GM12878 (cell line): ENCODE measurements around the gene SPATA2. TPM values are rescaled to one million over a fixed set of nuclear protein-coding genes. Genes with fewer than 3 reads are reported as not detected.
A peak's percentile ranks its signal among the peaks of the same experiment; 100 is the strongest.

ENCODE experiments used
- ATAC-seq: fragments of 200-7000 bp; cut with Tn5 transposase; 3 replicates; pipeline ENCODE4 v1.9.1; 2020; ENCODE audit warnings: mild to moderate bottlenecking, moderate library complexity
- BruUV-seq: library from RNA; stranded (reverse); fragments of 400-500 nt; replicated peaks from 2 replicates; lab custom pipeline; 2021; lab: Mats Ljungman, UMichigan
- CTCF ChIA-PET: fragments of 300-600 bp; sonication (Branson Sonifier 250); formaldehyde crosslinking; extraction: SDS; loops from one replicate; lab custom pipeline; 2021; ENCODE audit warnings: inconsistent platforms; lab: Yijun Ruan, JAX
- POLR2A ChIA-PET: fragments of 350-600 bp; formaldehyde crosslinking; extraction: SDS; loops from one replicate; lab custom pipeline; 2021; ENCODE audit warnings: inconsistent platforms; lab: Charles Lee
- RAD21 ChIA-PET: fragments of 300-600 bp; sonication (Branson Sonifier 250); formaldehyde crosslinking; loops from one replicate; lab custom pipeline; 2023; ENCODE audit warnings: antibody characterized with exemption; ENCODE audit not compliant: unreplicated experiment; lab: Charles Lee
- SMC1A ChIA-PET: fragments of 300-600 bp; sonication (Branson Sonifier 250); formaldehyde crosslinking; loops from one replicate; lab custom pipeline; 2023; ENCODE audit not compliant: unreplicated experiment, uncharacterized antibody; lab: Charles Lee
- DNase-seq: peaks from one replicate; pipeline ENCODE4 v3.0.0-alpha.2; 2011; ENCODE audit warnings: low read depth, low spot score
- FAIRE-seq: peaks from 3 replicates; lab custom pipeline; 2011; peaks lifted over from hg19 to GRCh38; lab: Jason Lieb, UNC
- H2AFZ ChIP-seq: 2 replicates; pipeline ENCODE4 v1.6.0; 2011; ENCODE audit warnings: low read depth, low read length, control low read depth; ENCODE audit not compliant: control insufficient read depth
- H3K27ac ChIP-seq: 2 replicates; pipeline ENCODE4 v1.5.1; 2011; ENCODE audit warnings: control low read depth; ENCODE audit not compliant: control insufficient read depth, insufficient read depth
- H3K27me3 ChIP-seq, 2 experiments: replicated peaks in 1 of 2; 2 replicates each; pipeline versions ENCODE4 v1.6.0 to v1.6.1; 2011; ENCODE audit warnings: low read length in 1 of 2; ENCODE audit not compliant: control insufficient read depth in 2 of 2, insufficient read depth in 2 of 2
- H3K36me3 ChIP-seq, 2 experiments: 2 replicates each; pipeline ENCODE4 v1.5.1; 2011; ENCODE audit warnings: low read length in 1 of 2; ENCODE audit not compliant: control insufficient read depth in 2 of 2, insufficient read depth in 2 of 2
- H3K4me1 ChIP-seq: 2 replicates; pipeline ENCODE4 v1.6.1; 2011; ENCODE audit warnings: mild to moderate bottlenecking, low read length, moderate library complexity, mixed read lengths; ENCODE audit not compliant: control insufficient read depth, insufficient read depth
- H3K4me2 ChIP-seq: 2 replicates; pipeline ENCODE4 v1.6.0; 2011; ENCODE audit warnings: control low read depth; ENCODE audit not compliant: control insufficient read depth, insufficient read depth
- H3K4me3 ChIP-seq: fragments of 200-600 bp; sonication (generic); 2 replicates; pipeline ENCODE4 v1.5.1; 2016
- H3K79me2 ChIP-seq: 2 replicates; pipeline ENCODE4 v1.6.0; 2011; ENCODE audit warnings: low read length; ENCODE audit not compliant: control insufficient read depth, insufficient read depth
- H3K9ac ChIP-seq: 2 replicates; pipeline ENCODE4 v1.8.0; 2011; ENCODE audit warnings: low read length, control low read depth, mixed read lengths; ENCODE audit not compliant: control insufficient read depth, insufficient read depth
- H3K9me3 ChIP-seq: replicated peaks from 3 replicates; pipeline ENCODE4 v1.5.1; 2011; ENCODE audit warnings: mild to moderate bottlenecking, low read length; ENCODE audit not compliant: control insufficient read depth, insufficient read depth
- H4K20me1 ChIP-seq: 2 replicates; pipeline ENCODE4 v1.6.0; 2011; ENCODE audit not compliant: control insufficient read depth, insufficient read depth
- ASH2L ChIP-seq: fragments of 300-600, 200-600 bp; sonication (generic); IDR thresholded peaks from 2 replicates; pipeline ENCODE4 v1.6.1; 2017; ENCODE audit warnings: low read depth, mild to moderate bottlenecking, borderline replicate concordance
- CHD2 ChIP-seq: IDR thresholded peaks from 2 replicates; pipeline ENCODE4 v1.6.1; 2011; ENCODE audit warnings: low read depth, low read length, improper control_type of control experiment, borderline replicate concordance
- E4F1 ChIP-seq: fragments of 450-650 bp; IDR thresholded peaks from 2 replicates; pipeline ENCODE4 v1.6.1; 2018; ENCODE audit warnings: borderline replicate concordance, mild to moderate bottlenecking; ENCODE audit not compliant: partially characterized antibody
- MEF2B ChIP-seq: fragments of 450-650 bp; IDR thresholded peaks from 2 replicates; pipeline ENCODE4 v1.6.1; 2018; ENCODE audit warnings: mild to moderate bottlenecking, moderate library complexity; ENCODE audit not compliant: partially characterized antibody, poor library complexity, severe bottlenecking
- NR2C1 ChIP-seq: fragments of 450-650 bp; IDR thresholded peaks from 2 replicates; pipeline ENCODE4 v1.6.1; 2017; ENCODE audit warnings: antibody characterized with exemption, mild to moderate bottlenecking, moderate library complexity
- NRF1 ChIP-seq: conservative IDR thresholded peaks from 2 replicates; pipeline ENCODE4 v1.6.1; 2011; ENCODE audit warnings: mild to moderate bottlenecking, low read depth, low read length, improper control_type of control experiment
- RELA ChIP-seq: fragments of 450-650 bp; IDR thresholded peaks from 2 replicates; pipeline ENCODE4 v1.8.0; 2014; ENCODE audit warnings: borderline replicate concordance; ENCODE audit not compliant: partially characterized antibody
- WRNIP1 ChIP-seq: IDR thresholded peaks from 2 replicates; pipeline ENCODE4 v1.6.1; 2011; ENCODE audit warnings: low read depth, low read length, improper control_type of control experiment, borderline replicate concordance
- WGBS: methylation state at CpG from one replicate; pipeline ENCODE4 v1.1.6; 2016; ENCODE audit warnings: low lambda C conversion rate; ENCODE audit not compliant: insufficient replicate concordance, insufficient coverage; ENCODE audit errors: missing lambda C conversion rate; 5-methylcytosine and 5-hydroxymethylcytosine counted together
- in situ Hi-C: fragments of 300-500 bp; cut with MboI; formaldehyde crosslinking; loops from 9 replicates; pipeline ENCODE4 v1.14.3; 2018; ENCODE audit warnings: mixed read lengths
- intact Hi-C: fragments of 100-400 bp; cut with micrococcal nuclease; formaldehyde crosslinking; loops from one replicate; pipeline ENCODE4 v1.14.2; 2022; ENCODE audit not compliant: unreplicated experiment
- polyA plus RNA-seq, 11 experiments: library from polyadenylated mRNA; depleted of rRNA in 4 of 11; unstranded in 6 of 11; stranded (reverse) in 5 of 11; fragments of >200 nt; fragmentation: Nextera tagmentation in 4 of 11; fragmentation: Illumina TruSeq in 1 of 11; extraction: Ambion mirVana in 4 of 11; extraction: Trizol in 1 of 11; gene quantifications; 1 replicate in 1 of 11; 2 replicates in 10 of 11; pipeline versions ENCODE4 v1.2.1 to v1.2.3, GENCODE V29; 2011 to 2016; ENCODE audit warnings: inconsistent platforms in 2 of 11, missing spikeins in 2 of 11, low read depth in 1 of 11
- total RNA-seq, 4 experiments: library from RNA; depleted of rRNA in 3 of 4; stranded (reverse); fragments of >200 nt in 3 of 4; fragmentation: Illumina TruSeq in 1 of 4; extraction: Trizol in 1 of 4; gene quantifications; 2 replicates each; pipeline versions ENCODE4 v1.2.1 to v1.2.3, GENCODE V29; 2013 to 2021

The SPATA2 gene
- total and polyA plus RNA-seq, 10 of the 15 experiments (the other 5 are each of a cell fraction or from before 2014, with no cell fraction given) = 0.93 to 11.7 (median 5.6) TPM

GRCh38 chr20:49915118-49915379, 280 bp downstream of the SPATA2 start (continued):
- no peak for TF ChIP-seq E4F1
- no peak for TF ChIP-seq CHD2
- no peak for TF ChIP-seq NR2C1
- no peak for TF ChIP-seq MEF2B

- RAD21 ChIA-PET = interaction anchor here (0.8 to 2.1 kb wide), 6 partner anchors 21 to 373 kb away, joined by 3 to 12 read pairs (median 3); partner anchors contain the start of gene RNF114
- peak overlapping the region; percentile 97 for H3K9ac ChIP-seq
- TF ChIP-seq NRF1 = no peak
- TF ChIP-seq CHD2 = no peak
- no peak for TF ChIP-seq WRNIP1
- no peak for TF ChIP-seq RELA
- TF ChIP-seq ASH2L = no peak
- no peaks in the 10 kb centered on the region for H3K27me3 ChIP-seq
- peak overlapping the region; percentile 100 for H2AFZ ChIP-seq
- peak overlapping the region; percentile 98 for H3K4me2 ChIP-seq
- DNase-seq = no peak
- SMC1A ChIA-PET = interaction anchor here (0.6 to 1.9 kb wide), 4 partner anchors 24 to 304 kb away, joined by 3 to 7 read pairs (median 4); no protein-coding TSS in a partner anchor
- H3K9me3 ChIP-seq = no peaks in the 10 kb centered on the region
- peak; percentile 9 for ATAC-seq
- peak overlapping the region; percentile 100 for H3K27ac ChIP-seq
- no peaks in the 10 kb centered on the region for H4K20me1 ChIP-seq
- no peak for FAIRE-seq
- peak overlapping the region; percentile 94 for H3K4me3 ChIP-seq
- peaks cover 34% of the 10 kb centered on the region for H3K79me2 ChIP-seq
- in situ Hi-C loops (no loop called here), intact Hi-C loops (loop anchor here (1.0 kb wide), 1 partner anchor 21 kb away; no protein-coding TSS in a partner anchor)
- WGBS = under 1% methylated on average over 19 of the region's 19 CpGs
- POLR2A ChIA-PET = interaction anchor here (0.6 to 2.1 kb wide), 2 partner anchors 11 to 21 kb away, joined by 3 to 11 read pairs; partner anchors contain the start of gene RNF114
- H3K4me1 ChIP-seq = peaks cover 8% of the 10 kb centered on the region
- BruUV-seq = no TSS peak
- CTCF ChIA-PET = interaction anchor here (0.7 to 4.1 kb wide), 9 partner anchors 11 to 303 kb away, joined by 3 to 20 read pairs (median 4); partner anchors contain the start of gene RNF114
- H3K36me3 ChIP-seq = peaks cover 2 to 7% of the 10 kb centered on the region in 2 experiments; a peak in 3 of 4 replicates
Observed at GRCh38 chr20:49914310-49915117, 815 bp downstream of the SPATA2 start.
